Fibroblast of lung (primary cell): ENCODE results near the gene PEPD.

Experiments
- CTCF ChIP-seq, 2 donors: IDR thresholded peaks in 1 of 2; conservative IDR thresholded peaks in 1 of 2; 1 replicate in 1 of 2; 2 replicates in 1 of 2; pipeline ENCODE4 v1.5.1; 2011 to 2012; ENCODE audit warnings: low read length in 2 of 2, control low read depth in 1 of 2, inconsistent platforms in 1 of 2, low read depth in 1 of 2, mild to moderate bottlenecking in 1 of 2
- EZH2 ChIP-seq: IDR thresholded peaks from 2 replicates; pipeline ENCODE4 v1.5.1; 2012; ENCODE audit warnings: low read length, control low read depth, mild to moderate bottlenecking; ENCODE audit errors: missing control alignments

- TF ChIP-seq CTCF (conservative IDR thresholded peaks at IDR 0.05 in 1 of 2, IDR thresholded peaks at IDR 0.05 in 1 of 2; ENCODE audit: low read depth in 1 of 2, low read length in 2 of 2), result no peak
- no peak for TF ChIP-seq EZH2
These were observed 164.0 kb downstream of the PEPD start for GRCh38 chr19:33357556-33357955.
